HT1080 (cell line): ENCODE measurements around the gene TRPM6. TPM values are rescaled to one million over a fixed set of nuclear protein-coding genes. Genes with fewer than 3 reads are reported as not detected.
"Not testable (repeated sequence)": the region's sequence is repeated elsewhere in the genome, so short reads cannot be mapped to it uniquely, and the experiment has no call there.

ENCODE experiments used
- DNase-seq: peaks from one replicate; pipeline ENCODE4 v3.0.0-alpha.2; 2015; ENCODE audit warnings: low read depth
- total RNA-seq: library from RNA; depleted of rRNA; stranded (reverse); fragments of >200 nt; shearing (Covaris generic); gene quantifications from 2 replicates; pipeline ENCODE4 v1.2.3, GENCODE V29; 2014

Gene TRPM6
- total RNA-seq, 1 experiment from 2014 or later: 0.02 TPM

GRCh38 chr9:74860247-74860646 is 27.5 kb downstream of the TRPM6 start:
- not testable (repeated sequence) for DNase-seq

GRCh38 chr9:74859786-74860185 is 27.9 kb downstream of the TRPM6 start:
- DNase-seq: no peak

- peak; percentile 11 for DNase-seq
These were observed 28.8 kb downstream of the TRPM6 start for GRCh38 chr9:74858751-74859414.

- no peak for DNase-seq
These were observed 30.7 kb downstream of the TRPM6 start for GRCh38 chr9:74856989-74857388.

GRCh38 chr9:74855072-74855471 is 32.6 kb downstream of the TRPM6 start:
- DNase-seq: no peak

- not testable (repeated sequence) for DNase-seq
These were observed 34.7 kb downstream of the TRPM6 start for GRCh38 chr9:74853024-74853423.

GRCh38 chr9:74848153-74848525 is 39.6 kb downstream of the TRPM6 start:
- no peak for DNase-seq

- DNase-seq: no peak
These were observed 40.1 kb downstream of the TRPM6 start for GRCh38 chr9:74847478-74848152.

GRCh38 chr9:74846766-74847165 is 41.0 kb downstream of the TRPM6 start:
- DNase-seq: peak; percentile 41

GRCh38 chr9:74838351-74838750 is 49.4 kb downstream of the TRPM6 start:
- no peak for DNase-seq

- DNase-seq: peak; percentile 44
These were observed 63.1 kb downstream of the TRPM6 start for GRCh38 chr9:74824654-74825053.

- DNase-seq: peak; percentile 23
These were observed 66.1 kb downstream of the TRPM6 start for GRCh38 chr9:74821636-74822035.

- DNase-seq: no peak
These were observed 69.9 kb downstream of the TRPM6 start for GRCh38 chr9:74817816-74818215.

- no peak for DNase-seq
These were observed 70.4 kb downstream of the TRPM6 start for GRCh38 chr9:74817281-74817810.

- DNase-seq: no peak
These were observed 77.5 kb downstream of the TRPM6 start for GRCh38 chr9:74810200-74810599.

- DNase-seq: peak; percentile 24
These were observed 83.7 kb downstream of the TRPM6 start for GRCh38 chr9:74804018-74804385.

GRCh38 chr9:74803376-74804017 is 84.2 kb downstream of the TRPM6 start:
- no peak for DNase-seq

GRCh38 chr9:74800226-74800625 is 87.5 kb downstream of the TRPM6 start:
- no peak for DNase-seq

- DNase-seq: no peak
These were observed 91.9 kb downstream of the TRPM6 start for GRCh38 chr9:74795803-74796202.

GRCh38 chr9:74795081-74795480 is 92.6 kb downstream of the TRPM6 start:
- no peak for DNase-seq

GRCh38 chr9:74784506-74784905 is 103.2 kb downstream of the TRPM6 start:
- no peak for DNase-seq

- DNase-seq: peak; percentile 72
These were observed 104.3 kb downstream of the TRPM6 start for GRCh38 chr9:74783408-74783807.
